Left hindlimb (tissue), 1 donor: ENCODE data around the gene HIF1AN.

Experiments
- DNase-seq: peaks from one replicate; pipeline ENCODE4 v3.0.0-alpha.2; 2018

Gene HIF1AN

GRCh38 chr10:100522107-100522801, 13.5 kb upstream of the HIF1AN start:
- no peak for DNase-seq

- no peak for DNase-seq
These were observed 12.8 kb upstream of the HIF1AN start for GRCh38 chr10:100522945-100523344.

GRCh38 chr10:100524206-100524605, 11.5 kb upstream of the HIF1AN start:
- DNase-seq: no peak

GRCh38 chr10:100524638-100525037, 11.1 kb upstream of the HIF1AN start:
- no peak for DNase-seq

- DNase-seq: no peak
These were observed 7.4 kb upstream of the HIF1AN start for GRCh38 chr10:100528123-100528886.

GRCh38 chr10:100528921-100529474, 6.7 kb upstream of the HIF1AN start:
- DNase-seq: peak; percentile 50

GRCh38 chr10:100529475-100530298, 6.1 kb upstream of the HIF1AN start, which contains the start of gene NDUFB8:
NDUFB8 (minus strand) TSS chr10:100529871; CDS start chr10:100529851, 20 bp downstream.
- DNase-seq: peak; percentile 93

GRCh38 chr10:100531761-100532160, 4.0 kb upstream of the HIF1AN start:
- no peak for DNase-seq

GRCh38 chr10:100534726-100535125, 1.0 kb upstream of the HIF1AN start:
- no peak for DNase-seq

- no peak for DNase-seq
These were observed 417 bp upstream of the HIF1AN start for GRCh38 chr10:100535338-100535714.

GRCh38 chr10:100537475-100537874, 1.7 kb downstream of the HIF1AN start:
- DNase-seq: no peak

GRCh38 chr10:100544950-100545349, 9.2 kb downstream of the HIF1AN start:
- no peak for DNase-seq

- DNase-seq: no peak
These were observed 15.5 kb downstream of the HIF1AN start for GRCh38 chr10:100551196-100551595.

- no peak for DNase-seq
These were observed 16.0 kb downstream of the HIF1AN start for GRCh38 chr10:100551738-100552137.

- no peak for DNase-seq
These were observed 18.2 kb downstream of the HIF1AN start for GRCh38 chr10:100553929-100554328.

- DNase-seq: no peak
These were observed 19.2 kb downstream of the HIF1AN start for GRCh38 chr10:100554902-100555301.

GRCh38 chr10:100560248-100560647, 24.5 kb downstream of the HIF1AN start:
- DNase-seq: no peak

- DNase-seq: no peak
These were observed 25.3 kb downstream of the HIF1AN start for GRCh38 chr10:100561005-100561404.

- DNase-seq: peak; percentile 53
These were observed 26.4 kb downstream of the HIF1AN start for GRCh38 chr10:100562008-100562672.

- DNase-seq: no peak
These were observed 29.7 kb downstream of the HIF1AN start for GRCh38 chr10:100565206-100565985.

GRCh38 chr10:100566561-100566960, 30.8 kb downstream of the HIF1AN start:
- DNase-seq: no peak

GRCh38 chr10:100567249-100567648, 31.5 kb downstream of the HIF1AN start:
- DNase-seq: no peak
